GM12878 (cell line): ENCODE results near the gene ITGA7. TPM values are rescaled to one million over a fixed set of nuclear protein-coding genes. Genes with fewer than 3 reads are reported as not detected.

Experiments used
- ASH2L ChIP-seq: fragments of 300-600, 200-600 bp; sonication (generic); IDR thresholded peaks from 2 replicates; pipeline ENCODE4 v1.6.1; 2017; ENCODE audit warnings: low read depth, mild to moderate bottlenecking, borderline replicate concordance
- CBX3 ChIP-seq: fragments of 200-600 bp; sonication (generic); IDR thresholded peaks from 2 replicates; pipeline ENCODE4 v1.6.1; 2016; ENCODE audit warnings: low read depth, borderline replicate concordance
- EED ChIP-seq: sonication (generic); IDR thresholded peaks from 2 replicates; pipeline ENCODE4 v1.6.1; 2016; ENCODE audit warnings: antibody characterized with exemption, low read depth
- GABPA ChIP-seq: IDR thresholded peaks from 2 replicates; pipeline ENCODE4 v1.6.1; 2014; ENCODE audit warnings: antibody characterized with exemption, low read depth, mild to moderate bottlenecking, inconsistent platforms
- HCFC1 ChIP-seq: fragments of 150-350 bp; IDR thresholded peaks from 2 replicates; pipeline ENCODE4 v1.6.1; 2014; ENCODE audit warnings: low read length
- HDAC6 ChIP-seq: fragments of 200-600 bp; sonication (generic); IDR thresholded peaks from one replicate; pipeline ENCODE4 v1.8.0; 2017; ENCODE audit warnings: antibody characterized with exemption; ENCODE audit not compliant: unreplicated experiment
- HDGF ChIP-seq: fragments of 450-650 bp; IDR thresholded peaks from 2 replicates; pipeline ENCODE4 v1.6.1; 2016; ENCODE audit warnings: antibody characterized with exemption
- IKZF1 ChIP-seq: fragments of 450-650 bp; conservative IDR thresholded peaks from 2 replicates; pipeline ENCODE4 v1.6.1; 2017; ENCODE audit warnings: antibody characterized with exemption, mild to moderate bottlenecking
- NBN ChIP-seq: fragments of 450-650 bp; IDR thresholded peaks from 2 replicates; pipeline ENCODE4 v1.6.1; 2016
- PAX5 ChIP-seq: IDR thresholded peaks from 2 replicates; pipeline ENCODE4 v1.6.1; 2011; ENCODE audit warnings: low read depth, low read length, borderline replicate concordance
- RAD21 ChIP-seq: IDR thresholded peaks from 2 replicates; pipeline ENCODE4 v1.6.1; 2011; ENCODE audit warnings: mild to moderate bottlenecking, low read depth, low read length, moderate library complexity; ENCODE audit not compliant: insufficient read depth
- RAD51 ChIP-seq: fragments of 450-650 bp; IDR thresholded peaks from 2 replicates; pipeline ENCODE4 v1.6.1; 2016; ENCODE audit warnings: moderate library complexity, mild to moderate bottlenecking, inconsistent platforms
- RB1 ChIP-seq: fragments of 450-650 bp; formaldehyde crosslinking; IDR thresholded peaks from 2 replicates; pipeline ENCODE4 v1.6.1; 2017; ENCODE audit warnings: mild to moderate bottlenecking, borderline replicate concordance
- RELA ChIP-seq: fragments of 450-650 bp; IDR thresholded peaks from 2 replicates; pipeline ENCODE4 v1.8.0; 2014; ENCODE audit warnings: borderline replicate concordance; ENCODE audit not compliant: partially characterized antibody
- RUNX3 ChIP-seq: IDR thresholded peaks from 2 replicates; pipeline ENCODE4 v1.6.1; 2012; ENCODE audit warnings: low read length, inconsistent platforms
- SIX5 ChIP-seq: IDR thresholded peaks from 2 replicates; pipeline ENCODE4 v1.6.1; 2011; ENCODE audit warnings: mild to moderate bottlenecking, low read depth, low read length, moderate library complexity; ENCODE audit not compliant: severe bottlenecking
- SP1 ChIP-seq: IDR thresholded peaks from one replicate; pipeline ENCODE4 v1.6.1; 2011; ENCODE audit warnings: low read depth, low read length
- polyA plus RNA-seq, 11 experiments: library from polyadenylated mRNA; depleted of rRNA in 4 of 11; unstranded in 6 of 11; stranded (reverse) in 5 of 11; fragments of >200 nt; fragmentation: Nextera tagmentation in 4 of 11; fragmentation: Illumina TruSeq in 1 of 11; extraction: Ambion mirVana in 4 of 11; extraction: Trizol in 1 of 11; gene quantifications; 1 replicate in 1 of 11; 2 replicates in 10 of 11; pipeline versions ENCODE4 v1.2.1 to v1.2.3, GENCODE V29; 2011 to 2016; ENCODE audit warnings: inconsistent platforms in 2 of 11, missing spikeins in 2 of 11, low read depth in 1 of 11
- total RNA-seq, 4 experiments: library from RNA; depleted of rRNA in 3 of 4; stranded (reverse); fragments of >200 nt in 3 of 4; fragmentation: Illumina TruSeq in 1 of 4; extraction: Trizol in 1 of 4; gene quantifications; 2 replicates each; pipeline versions ENCODE4 v1.2.1 to v1.2.3, GENCODE V29; 2013 to 2021
- TF ChIP-seq, protein P1 (sequence below): fragments of 450-650 bp; IDR thresholded peaks from 2 replicates; pipeline ENCODE4 v1.6.1; 2014; ENCODE audit warnings: mild to moderate bottlenecking
- TF ChIP-seq, protein P2 (sequence below): IDR thresholded peaks from 2 replicates; pipeline ENCODE4 v1.6.1; 2012; ENCODE audit warnings: mild to moderate bottlenecking, low read depth, low read length
- TF ChIP-seq, protein P3 (sequence below): fragments of 450-650 bp; IDR thresholded peaks from 2 replicates; pipeline ENCODE4 v1.6.1; 2016; ENCODE audit warnings: mild to moderate bottlenecking
- TF ChIP-seq, protein P4 (sequence below): fragments of 450-650 bp; IDR thresholded peaks from 2 replicates; pipeline ENCODE4 v1.6.1; 2017; ENCODE audit warnings: low read depth, mild to moderate bottlenecking, moderate library complexity
- TF ChIP-seq, protein P5 (sequence below): IDR thresholded peaks from 2 replicates; pipeline ENCODE4 v1.6.1; 2011; ENCODE audit warnings: mild to moderate bottlenecking, low read depth, low read length, moderate library complexity; ENCODE audit not compliant: insufficient replicate concordance

Gene ITGA7
- total and polyA plus RNA-seq, 10 of the 15 experiments (the other 5 are each of a cell fraction or from before 2014, with no cell fraction given): 0.18 to 5.1 (median 1.5) TPM

DNA sequence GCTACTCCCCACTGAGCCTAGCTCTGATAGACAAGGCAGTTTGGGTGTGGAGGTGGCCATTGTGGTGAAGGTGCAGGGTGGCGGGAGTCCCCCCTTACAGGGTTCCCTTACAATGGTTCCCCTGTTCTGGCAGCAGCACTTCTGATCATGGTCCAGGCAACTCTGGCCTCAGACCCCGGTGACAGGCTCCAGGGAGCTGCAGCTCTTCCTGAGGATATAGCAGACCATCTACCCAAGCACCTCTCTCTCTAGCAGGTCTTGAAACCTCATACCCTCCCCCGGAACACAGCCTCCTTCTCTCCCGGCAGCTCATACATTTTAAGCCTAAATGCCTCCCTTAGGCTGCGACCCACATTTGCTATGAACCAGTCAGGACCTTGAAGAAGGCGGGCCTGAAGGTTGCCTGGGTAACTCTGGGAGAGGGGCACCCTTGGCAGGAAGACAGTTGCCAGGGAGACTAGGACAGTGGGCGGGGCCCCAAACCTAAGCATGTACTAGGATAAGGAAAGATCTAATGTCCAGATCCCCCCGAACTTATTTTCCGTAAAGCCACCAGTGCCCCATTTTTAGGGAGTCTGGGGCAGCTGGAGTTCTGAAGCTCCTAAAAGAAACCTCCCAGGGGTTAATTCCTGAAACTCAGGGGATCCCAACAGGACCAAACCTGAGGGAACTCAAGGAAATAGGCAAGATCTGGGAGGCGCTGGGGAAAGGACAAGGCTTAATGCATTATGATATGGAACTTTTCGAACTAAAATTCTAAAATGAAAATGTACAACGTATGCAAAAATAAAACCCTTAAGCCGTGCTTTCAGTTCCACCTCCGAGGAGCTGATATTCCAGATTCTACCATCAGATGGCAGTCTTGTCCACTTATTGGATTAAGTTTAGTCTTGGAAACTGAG, 30.7 kb upstream of the ITGA7 start (continued):
- TF ChIP-seq, protein P1, sequence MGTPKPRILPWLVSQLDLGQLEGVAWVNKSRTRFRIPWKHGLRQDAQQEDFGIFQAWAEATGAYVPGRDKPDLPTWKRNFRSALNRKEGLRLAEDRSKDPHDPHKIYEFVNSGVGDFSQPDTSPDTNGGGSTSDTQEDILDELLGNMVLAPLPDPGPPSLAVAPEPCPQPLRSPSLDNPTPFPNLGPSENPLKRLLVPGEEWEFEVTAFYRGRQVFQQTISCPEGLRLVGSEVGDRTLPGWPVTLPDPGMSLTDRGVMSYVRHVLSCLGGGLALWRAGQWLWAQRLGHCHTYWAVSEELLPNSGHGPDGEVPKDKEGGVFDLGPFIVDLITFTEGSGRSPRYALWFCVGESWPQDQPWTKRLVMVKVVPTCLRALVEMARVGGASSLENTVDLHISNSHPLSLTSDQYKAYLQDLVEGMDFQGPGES: 0 out of 2 replicates have a peak, but pooled peaks have one; percentile 11
- TF ChIP-seq CBX3: no peak
- TF ChIP-seq RB1: 0 out of 2 replicates have a peak, but pooled peaks have one; percentile 8
- TF ChIP-seq EED: no peak
- TF ChIP-seq, protein P2, sequence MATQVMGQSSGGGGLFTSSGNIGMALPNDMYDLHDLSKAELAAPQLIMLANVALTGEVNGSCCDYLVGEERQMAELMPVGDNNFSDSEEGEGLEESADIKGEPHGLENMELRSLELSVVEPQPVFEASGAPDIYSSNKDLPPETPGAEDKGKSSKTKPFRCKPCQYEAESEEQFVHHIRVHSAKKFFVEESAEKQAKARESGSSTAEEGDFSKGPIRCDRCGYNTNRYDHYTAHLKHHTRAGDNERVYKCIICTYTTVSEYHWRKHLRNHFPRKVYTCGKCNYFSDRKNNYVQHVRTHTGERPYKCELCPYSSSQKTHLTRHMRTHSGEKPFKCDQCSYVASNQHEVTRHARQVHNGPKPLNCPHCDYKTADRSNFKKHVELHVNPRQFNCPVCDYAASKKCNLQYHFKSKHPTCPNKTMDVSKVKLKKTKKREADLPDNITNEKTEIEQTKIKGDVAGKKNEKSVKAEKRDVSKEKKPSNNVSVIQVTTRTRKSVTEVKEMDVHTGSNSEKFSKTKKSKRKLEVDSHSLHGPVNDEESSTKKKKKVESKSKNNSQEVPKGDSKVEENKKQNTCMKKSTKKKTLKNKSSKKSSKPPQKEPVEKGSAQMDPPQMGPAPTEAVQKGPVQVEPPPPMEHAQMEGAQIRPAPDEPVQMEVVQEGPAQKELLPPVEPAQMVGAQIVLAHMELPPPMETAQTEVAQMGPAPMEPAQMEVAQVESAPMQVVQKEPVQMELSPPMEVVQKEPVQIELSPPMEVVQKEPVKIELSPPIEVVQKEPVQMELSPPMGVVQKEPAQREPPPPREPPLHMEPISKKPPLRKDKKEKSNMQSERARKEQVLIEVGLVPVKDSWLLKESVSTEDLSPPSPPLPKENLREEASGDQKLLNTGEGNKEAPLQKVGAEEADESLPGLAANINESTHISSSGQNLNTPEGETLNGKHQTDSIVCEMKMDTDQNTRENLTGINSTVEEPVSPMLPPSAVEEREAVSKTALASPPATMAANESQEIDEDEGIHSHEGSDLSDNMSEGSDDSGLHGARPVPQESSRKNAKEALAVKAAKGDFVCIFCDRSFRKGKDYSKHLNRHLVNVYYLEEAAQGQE: no peak
- TF ChIP-seq HDAC6: no peak
- no peak for TF ChIP-seq HDGF
- TF ChIP-seq ASH2L: 0 out of 2 replicates have a peak, but pooled peaks have one; percentile 22
- TF ChIP-seq RELA: peak; percentile 37
- no peak for TF ChIP-seq PAX5
- TF ChIP-seq, protein P3, sequence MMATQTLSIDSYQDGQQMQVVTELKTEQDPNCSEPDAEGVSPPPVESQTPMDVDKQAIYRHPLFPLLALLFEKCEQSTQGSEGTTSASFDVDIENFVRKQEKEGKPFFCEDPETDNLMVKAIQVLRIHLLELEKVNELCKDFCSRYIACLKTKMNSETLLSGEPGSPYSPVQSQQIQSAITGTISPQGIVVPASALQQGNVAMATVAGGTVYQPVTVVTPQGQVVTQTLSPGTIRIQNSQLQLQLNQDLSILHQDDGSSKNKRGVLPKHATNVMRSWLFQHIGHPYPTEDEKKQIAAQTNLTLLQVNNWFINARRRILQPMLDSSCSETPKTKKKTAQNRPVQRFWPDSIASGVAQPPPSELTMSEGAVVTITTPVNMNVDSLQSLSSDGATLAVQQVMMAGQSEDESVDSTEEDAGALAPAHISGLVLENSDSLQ: peak; percentile 96
- TF ChIP-seq, protein P4, sequence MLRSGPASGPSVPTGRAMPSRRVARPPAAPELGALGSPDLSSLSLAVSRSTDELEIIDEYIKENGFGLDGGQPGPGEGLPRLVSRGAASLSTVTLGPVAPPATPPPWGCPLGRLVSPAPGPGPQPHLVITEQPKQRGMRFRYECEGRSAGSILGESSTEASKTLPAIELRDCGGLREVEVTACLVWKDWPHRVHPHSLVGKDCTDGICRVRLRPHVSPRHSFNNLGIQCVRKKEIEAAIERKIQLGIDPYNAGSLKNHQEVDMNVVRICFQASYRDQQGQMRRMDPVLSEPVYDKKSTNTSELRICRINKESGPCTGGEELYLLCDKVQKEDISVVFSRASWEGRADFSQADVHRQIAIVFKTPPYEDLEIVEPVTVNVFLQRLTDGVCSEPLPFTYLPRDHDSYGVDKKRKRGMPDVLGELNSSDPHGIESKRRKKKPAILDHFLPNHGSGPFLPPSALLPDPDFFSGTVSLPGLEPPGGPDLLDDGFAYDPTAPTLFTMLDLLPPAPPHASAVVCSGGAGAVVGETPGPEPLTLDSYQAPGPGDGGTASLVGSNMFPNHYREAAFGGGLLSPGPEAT: peak; percentile 71; the same call in 1 of the 2 replicates
- 0 out of 2 replicates have a peak, but pooled peaks have one; percentile 26 for TF ChIP-seq HCFC1
- TF ChIP-seq NBN: peak; percentile 70
- TF ChIP-seq RAD21: peak; percentile 96
- no peak for TF ChIP-seq SIX5
- TF ChIP-seq SP1: peak; percentile 56
- peak; percentile 27; the same call in 1 of the 2 replicates for TF ChIP-seq RUNX3
- peak; percentile 32; the same call in 1 of the 2 replicates for TF ChIP-seq IKZF1
- TF ChIP-seq RAD51: peak; percentile 66
- TF ChIP-seq, protein P5, sequence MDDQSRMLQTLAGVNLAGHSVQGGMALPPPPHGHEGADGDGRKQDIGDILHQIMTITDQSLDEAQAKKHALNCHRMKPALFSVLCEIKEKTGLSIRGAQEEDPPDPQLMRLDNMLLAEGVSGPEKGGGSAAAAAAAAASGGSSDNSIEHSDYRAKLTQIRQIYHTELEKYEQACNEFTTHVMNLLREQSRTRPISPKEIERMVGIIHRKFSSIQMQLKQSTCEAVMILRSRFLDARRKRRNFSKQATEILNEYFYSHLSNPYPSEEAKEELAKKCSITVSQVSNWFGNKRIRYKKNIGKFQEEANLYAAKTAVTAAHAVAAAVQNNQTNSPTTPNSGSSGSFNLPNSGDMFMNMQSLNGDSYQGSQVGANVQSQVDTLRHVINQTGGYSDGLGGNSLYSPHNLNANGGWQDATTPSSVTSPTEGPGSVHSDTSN: peak; percentile 89
- no peak for TF ChIP-seq GABPA
